H1 (cell line): Measurements from ENCODE around the gene UBTD2. TPM values are rescaled to one million over a fixed set of nuclear protein-coding genes. Genes with fewer than 3 reads are reported as not detected.

Experiments used
- CTCF ChIA-PET: fragments of 300-600 bp; sonication (Branson Sonifier 250); formaldehyde crosslinking; loops from one replicate; lab custom pipeline; 2021; ENCODE audit not compliant: partially characterized antibody; lab: Charles Lee
- POLR2A ChIA-PET: fragments of 300-600 bp; sonication (Branson Sonifier 250); formaldehyde crosslinking; loops from one replicate; lab custom pipeline; 2021; ENCODE audit warnings: inconsistent platforms; ENCODE audit not compliant: partially characterized antibody; lab: Charles Lee
- DNase-seq, 2 experiments: peaks; one replicate each; pipeline versions ENCODE4 v3.0.0 to v3.0.0-alpha.2; 2010 to 2022; ENCODE audit warnings: low spot score in 2 of 2, low read depth in 1 of 2, mixed read lengths in 1 of 2
- FAIRE-seq: peaks from 2 replicates; lab custom pipeline; 2011; peaks lifted over from hg19 to GRCh38; lab: Jason Lieb, UNC
- H2AFZ ChIP-seq: 2 replicates; pipeline ENCODE4 v1.8.1; 2012; ENCODE audit warnings: low read length, inconsistent platforms
- H2AK5ac ChIP-seq: 2 replicates; pipeline ENCODE4 v1.6.1; 2013; ENCODE audit warnings: low read depth, low read length
- H2BK120ac ChIP-seq: replicated peaks from 2 replicates; pipeline ENCODE3; 2013; ENCODE audit warnings: low read depth, low read length, inconsistent platforms
- H2BK12ac ChIP-seq: 2 replicates; pipeline ENCODE4 v1.6.1; 2013; ENCODE audit warnings: low read depth, low read length
- H2BK15ac ChIP-seq: 2 replicates; pipeline ENCODE4 v1.6.1; 2013; ENCODE audit warnings: low read length
- H2BK20ac ChIP-seq: 2 replicates; pipeline ENCODE4 v1.6.1; 2013; ENCODE audit warnings: low read length
- H2BK5ac ChIP-seq: 2 replicates; pipeline ENCODE4 v1.6.1; 2013; ENCODE audit warnings: low read depth, low read length
- H3K14ac ChIP-seq: 2 replicates; pipeline ENCODE4 v1.6.1; 2013; ENCODE audit warnings: inconsistent platforms; ENCODE audit not compliant: insufficient read length
- H3K18ac ChIP-seq: 2 replicates; pipeline ENCODE4 v1.6.1; 2013; ENCODE audit warnings: low read length; ENCODE audit errors: extremely low read depth
- H3K23ac ChIP-seq: 2 replicates; pipeline ENCODE4 v1.6.1; 2013; ENCODE audit warnings: inconsistent platforms; ENCODE audit not compliant: insufficient read length
- H3K23me2 ChIP-seq: 2 replicates; pipeline ENCODE4 v1.6.1; 2013; ENCODE audit warnings: low read depth, low read length
- H3K27ac ChIP-seq: 2 replicates; pipeline ENCODE4 v1.6.1; 2011; ENCODE audit warnings: low read depth, low read length, inconsistent platforms
- H3K27me3 ChIP-seq, 4 experiments: replicated peaks in 1 of 4; 1 replicate in 1 of 4; 2 replicates in 3 of 4; pipeline versions ENCODE4 v1.6.1 to v1.8.1; 2011 to 2013; ENCODE audit warnings: low read length in 3 of 4, mild to moderate bottlenecking in 3 of 4, inconsistent platforms in 2 of 4, mixed read lengths in 2 of 4, moderate library complexity in 1 of 4; ENCODE audit not compliant: control insufficient read depth in 3 of 4, insufficient read depth in 3 of 4; ENCODE audit errors: extremely low read depth in 1 of 4
- H3K36me3 ChIP-seq, 4 experiments: 2 replicates each; pipeline versions ENCODE4 v1.6.1 to v1.8.1; 2011 to 2013; ENCODE audit warnings: mild to moderate bottlenecking in 4 of 4, low read length in 3 of 4, moderate library complexity in 2 of 4, control low read depth in 1 of 4, inconsistent platforms in 1 of 4; ENCODE audit not compliant: insufficient read depth in 4 of 4, control insufficient read depth in 2 of 4
- H3K4ac ChIP-seq: replicated peaks from 2 replicates; pipeline ENCODE3; 2013; ENCODE audit warnings: low read length, low read depth, mixed read lengths, inconsistent platforms; ENCODE audit not compliant: insufficient read length
- H3K4me1 ChIP-seq, 4 experiments: replicated peaks in 1 of 4; 1 replicate in 1 of 4; 2 replicates in 3 of 4; pipeline versions ENCODE4 v1.6.1 to v1.8.1; 2011 to 2013; ENCODE audit warnings: low read length in 3 of 4, inconsistent platforms in 2 of 4, mixed read lengths in 1 of 4; ENCODE audit not compliant: insufficient read depth in 4 of 4, control insufficient read depth in 3 of 4
- H3K4me2 ChIP-seq, 2 experiments: 2 replicates each; pipeline versions ENCODE4 v1.6.1 to v1.8.1; 2011 to 2013; ENCODE audit warnings: low read depth in 2 of 2, low read length in 2 of 2, control low read depth in 1 of 2, inconsistent platforms in 1 of 2, mild to moderate bottlenecking in 1 of 2; ENCODE audit not compliant: insufficient read depth in 1 of 2
- H3K4me3 ChIP-seq, 4 experiments: fragments of 200-600, 300-600 bp in 1 of 4; sonication (generic), shearing (Covaris generic), sonication (Bioruptor Twin) in 1 of 4; 2 replicates each; pipeline versions ENCODE4 v1.5.1 to v1.8.1; 2011 to 2016; ENCODE audit warnings: low read length in 4 of 4, low read depth in 3 of 4, control low read depth in 2 of 4, inconsistent platforms in 2 of 4, mild to moderate bottlenecking in 2 of 4, mixed read lengths in 1 of 4, moderate library complexity in 1 of 4; ENCODE audit not compliant: insufficient read depth in 2 of 4; ENCODE audit errors: extremely low read depth in 1 of 4
- H3K56ac ChIP-seq: replicated peaks from 2 replicates; pipeline ENCODE3; 2013; ENCODE audit warnings: low read depth, mild to moderate bottlenecking, mixed read lengths, low read length, inconsistent platforms; ENCODE audit not compliant: insufficient read length
- H3K79me1 ChIP-seq: 2 replicates; pipeline ENCODE4 v1.6.1; 2013; ENCODE audit warnings: low read depth, low read length, control low read depth
- H3K79me2 ChIP-seq, 2 experiments: 2 replicates each; pipeline versions ENCODE4 v1.6.1 to v1.8.1; 2012 to 2013; ENCODE audit warnings: low read length in 2 of 2, mild to moderate bottlenecking in 2 of 2, inconsistent platforms in 1 of 2; ENCODE audit not compliant: insufficient read depth in 2 of 2, control insufficient read depth in 1 of 2
- H3K9ac ChIP-seq, 4 experiments: replicated peaks in 1 of 4; 1 replicate in 1 of 4; 2 replicates in 3 of 4; pipeline versions ENCODE4 v1.6.1 to v1.8.1; 2011 to 2013; ENCODE audit warnings: low read depth in 3 of 4, low read length in 3 of 4, control low read depth in 2 of 4, mild to moderate bottlenecking in 2 of 4, moderate library complexity in 2 of 4, inconsistent platforms in 1 of 4; ENCODE audit errors: extremely low read depth in 1 of 4
- H3K9me3 ChIP-seq, 2 experiments: 2 replicates each; pipeline versions ENCODE4 v1.6.1 to v1.8.1; 2012 to 2013; ENCODE audit warnings: mild to moderate bottlenecking in 2 of 2, moderate library complexity in 2 of 2, control low read depth in 1 of 2, inconsistent platforms in 1 of 2, low read depth in 1 of 2, low read length in 1 of 2, mixed read lengths in 1 of 2; ENCODE audit not compliant: insufficient read depth in 2 of 2
- H4K20me1 ChIP-seq, 2 experiments: replicated peaks in 1 of 2; 2 replicates each; pipeline versions ENCODE3 to v1.8.1; 2011 to 2013; ENCODE audit warnings: inconsistent platforms in 2 of 2, low read length in 2 of 2, mild to moderate bottlenecking in 1 of 2; ENCODE audit not compliant: insufficient read depth in 2 of 2, control insufficient read depth in 1 of 2
- H4K5ac ChIP-seq: 2 replicates; pipeline ENCODE4 v1.6.1; 2013; ENCODE audit warnings: low read length, low read depth, mixed read lengths, inconsistent platforms; ENCODE audit not compliant: insufficient read length
- H4K8ac ChIP-seq: 2 replicates; pipeline ENCODE4 v1.8.0; 2013; ENCODE audit warnings: mild to moderate bottlenecking, moderate library complexity, low read length, inconsistent platforms; ENCODE audit not compliant: insufficient read depth; ENCODE audit errors: extremely low read depth
- H4K91ac ChIP-seq: replicated peaks from 2 replicates; pipeline ENCODE3; 2013; ENCODE audit warnings: low read length, mixed read lengths, inconsistent platforms; ENCODE audit not compliant: insufficient read length
- CTCF ChIP-seq, 3 experiments: IDR thresholded peaks; 1 replicate in 2 of 3; 2 replicates in 1 of 3; pipeline versions ENCODE4 v1.5.1 to v1.6.1; 2011; ENCODE audit warnings: low read length in 3 of 3, mild to moderate bottlenecking in 3 of 3, inconsistent platforms in 2 of 3, low read depth in 1 of 3, moderate library complexity in 1 of 3; ENCODE audit not compliant: insufficient read depth in 1 of 3; ENCODE audit errors: control extremely low read depth in 1 of 3
- SP4 ChIP-seq: IDR thresholded peaks from 2 replicates; pipeline ENCODE4 v1.6.1; 2012; ENCODE audit warnings: low read length, inconsistent platforms
- WGBS, 2 experiments: shearing (Covaris generic) in 1 of 2; methylation state at CpG; one replicate each; pipeline versions ENCODE4 v1.1.6 to v1.1.7; 2013 to 2015; ENCODE audit warnings: low lambda C conversion rate in 2 of 2, mixed read lengths in 2 of 2, inconsistent platforms in 1 of 2, low coverage in 1 of 2, missing lambda C conversion rate in 1 of 2; ENCODE audit not compliant: insufficient replicate concordance in 2 of 2, insufficient coverage in 1 of 2, insufficient read length in 1 of 2; ENCODE audit errors: extremely low coverage in 1 of 2, missing lambda C conversion rate in 1 of 2; 5-methylcytosine and 5-hydroxymethylcytosine counted together
- polyA plus RNA-seq, 7 experiments: library from polyadenylated mRNA; depleted of rRNA in 3 of 7; stranded (reverse) in 5 of 7; unstranded in 2 of 7; fragments of >200 nt in 5 of 7; fragments of 200-250 nt in 2 of 7; gene quantifications; 1 replicate in 5 of 7; 2 replicates in 1 of 7; 4 replicates in 1 of 7; pipeline versions ENCODE4 v1.2.1 to v1.2.3, GENCODE V29; 2011 to 2013; ENCODE audit warnings: missing spikeins in 2 of 7, mixed read lengths in 2 of 7
- total RNA-seq: library from RNA; stranded (reverse); fragmentation: NEBNext Ultra II Directional; extraction: Animal tissue kit (Norgen Biotek cat#: 25700); gene quantifications from 2 replicates; pipeline ENCODE4 v1.2.1, GENCODE V29; 2021

The UBTD2 gene
- total and polyA plus RNA-seq, 2 of the 8 experiments (the other 6 are each of a cell fraction or from before 2014, with no cell fraction given): 14.5 to 39.2 TPM

- Histone ChIP-seq H3K4me1 (peaks cover 0 to 4% (median 0%) of the 10 kb centered on the region in 4 experiments; a peak in 3 of 7 replicates), H4K20me1 (peaks cover 13 to 18% of the 10 kb centered on the region in 2 experiments), H3K27me3 (no peaks in the 10 kb centered on the region), H4K5ac (no peak overlapping the region), H3K56ac (no peak overlapping the region), H3K9me3 (no peaks in the 10 kb centered on the region), H3K4me2 (peak overlapping the region in 1 of 2 experiments; percentile 12; a peak in 1 of 4 replicates), H2BK20ac (no peak overlapping the region), H2BK5ac (no peak overlapping the region), H3K4ac (no peak overlapping the region), H4K8ac (no peak overlapping the region), H3K9ac (no peak overlapping the region), H3K79me2 (peaks cover 46 to 96% of the 10 kb centered on the region in 2 experiments), H2BK120ac (no peak overlapping the region), H3K23me2 (no peaks in the 10 kb centered on the region), H3K79me1 (peaks cover 2% of the 10 kb centered on the region; the same call in 1 of the 2 replicates), H3K4me3 (no peak overlapping the region), H3K36me3 (no peaks in the 10 kb centered on the region), H2AK5ac (peak overlapping the region; percentile 29; the same call in 1 of the 2 replicates), H2BK15ac (no peak overlapping the region), H2AFZ (no peak overlapping the region), H2BK12ac (no peak overlapping the region), H3K18ac (no peak overlapping the region), H3K27ac (no peak overlapping the region), H4K91ac (no peak overlapping the region), H3K23ac (no peak overlapping the region), H3K14ac (no peak overlapping the region)
- no peak for FAIRE-seq
- no peak for TF ChIP-seq CTCF (IDR thresholded peaks at IDR 0.05; ENCODE audit: control extremely low read depth in 1 of 3, insufficient read depth in 1 of 3, low read depth in 1 of 3, low read length in 3 of 3)
- TF ChIP-seq SP4: no peak
- no peak for DNase-seq
- CTCF ChIA-PET: interaction anchor here (0.6 to 0.8 kb wide), 2 partner anchors 17 to 127 kb away, joined by 3 read pairs; no protein-coding TSS in a partner anchor
- POLR2A ChIA-PET: interaction anchor here (0.8 to 1.7 kb wide), 3 partner anchors 10 to 49 kb away, joined by 3 to 7 read pairs (median 3); no protein-coding TSS in a partner anchor
- WGBS, 2 experiments: 81% methylated on average over 3 of the region's 3 CpGs; no CpG with 5 or more reads in 1 of the 2 experiments
These were observed 7.3 kb downstream of the UBTD2 start for GRCh38 chr5:172276214-172276613.
